Thymus (tissue), 11 donors: ENCODE measurements around the gene GPRIN1. TPM values are rescaled to one million over a fixed set of nuclear protein-coding genes. Genes with fewer than 3 reads are reported as not detected.
"Not testable (repeated sequence)": the region's sequence is repeated elsewhere in the genome, so short reads cannot be mapped to it uniquely, and the experiment has no call there.

ENCODE experiments used
- DNase-seq, 9 donors: peaks; one replicate each; pipeline ENCODE4 v3.0.0-alpha.2; 2013; ENCODE audit warnings: low spot score in 9 of 9, low read depth in 6 of 9, missing footprints in 1 of 9
- H3K27ac ChIP-seq, 2 donors: one replicate each; pipeline ENCODE4 v1.5.1; 2013; ENCODE audit warnings: control low read depth in 1 of 2, low read depth in 1 of 2, low read length in 1 of 2, mild to moderate bottlenecking in 1 of 2, moderate library complexity in 1 of 2
- H3K27me3 ChIP-seq, 2 donors: one replicate each; pipeline ENCODE4 v1.5.1; 2013; ENCODE audit warnings: low read length in 1 of 2; ENCODE audit not compliant: control insufficient read depth in 2 of 2, insufficient read depth in 1 of 2
- H3K36me3 ChIP-seq, 2 donors: one replicate each; pipeline ENCODE4 v1.5.1; 2013; ENCODE audit warnings: low read length in 1 of 2, mild to moderate bottlenecking in 1 of 2, moderate library complexity in 1 of 2; ENCODE audit not compliant: control insufficient read depth in 2 of 2, insufficient read depth in 2 of 2
- H3K4me1 ChIP-seq, 2 donors: one replicate each; pipeline ENCODE4 v1.5.1; 2013; ENCODE audit warnings: low read length in 2 of 2; ENCODE audit not compliant: control insufficient read depth in 2 of 2, insufficient read depth in 2 of 2
- H3K4me3 ChIP-seq, 2 donors: one replicate each; pipeline ENCODE4 v1.5.1; 2013; ENCODE audit warnings: low read length in 2 of 2, control low read depth in 1 of 2, mild to moderate bottlenecking in 1 of 2
- H3K9me3 ChIP-seq, 2 donors: one replicate each; pipeline ENCODE4 v1.5.1; 2013; ENCODE audit warnings: low read length in 1 of 2, mild to moderate bottlenecking in 1 of 2; ENCODE audit not compliant: control insufficient read depth in 2 of 2, insufficient read depth in 1 of 2
- WGBS: extraction: QIAGEN DNeasy Blood & Tissue Kit; methylation state at CpG from one replicate; pipeline ENCODE4 v1.1.7; 2013; 5-methylcytosine and 5-hydroxymethylcytosine counted together
- polyA plus RNA-seq: library from polyadenylated mRNA; stranded (reverse); fragments of 200-250 nt; gene quantifications from one replicate; pipeline ENCODE4 v1.2.3, GENCODE V29; 2013
- total RNA-seq: library from RNA; stranded (reverse); fragments of 120-200 nt; gene quantifications from one replicate; pipeline ENCODE4 v1.2.4, GENCODE V29; 2013
- donor health status: healthy.

The GPRIN1 gene
- total and polyA plus RNA-seq, 2 donors, result 0.82 to 2.7 TPM

DNA sequence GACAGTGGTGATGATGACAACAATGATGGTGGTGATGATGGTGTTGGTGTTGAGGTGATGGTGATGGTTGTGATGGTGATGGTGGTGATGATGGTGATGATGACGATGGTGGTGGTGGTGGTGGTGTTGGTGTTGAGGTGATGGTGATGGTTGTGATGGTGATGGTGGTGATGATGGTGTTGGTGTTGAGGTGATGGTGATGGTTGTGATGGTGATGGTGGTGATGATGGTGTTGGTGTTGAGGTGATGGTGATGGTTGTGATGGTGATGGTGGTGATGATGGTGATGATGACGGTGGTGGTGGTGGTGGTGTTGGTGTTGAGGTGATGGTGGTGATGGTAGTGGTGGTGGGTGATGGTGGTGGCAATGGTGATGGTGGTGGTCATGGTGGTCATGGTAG is 18.3 kb downstream of the GPRIN1 start:
- Histone ChIP-seq H3K27me3 (peaks cover 4 to 21% of the 10 kb centered on the region in 2 donors), H3K9me3 (peaks cover 1 to 13% of the 10 kb centered on the region in 2 donors)
- H3K27ac ChIP-seq, H3K4me1 ChIP-seq, H3K36me3 ChIP-seq, H3K4me3 ChIP-seq, DNase-seq: not testable (repeated sequence)
- 50% methylated on average over 2 of the region's 2 CpGs for WGBS

DNA sequence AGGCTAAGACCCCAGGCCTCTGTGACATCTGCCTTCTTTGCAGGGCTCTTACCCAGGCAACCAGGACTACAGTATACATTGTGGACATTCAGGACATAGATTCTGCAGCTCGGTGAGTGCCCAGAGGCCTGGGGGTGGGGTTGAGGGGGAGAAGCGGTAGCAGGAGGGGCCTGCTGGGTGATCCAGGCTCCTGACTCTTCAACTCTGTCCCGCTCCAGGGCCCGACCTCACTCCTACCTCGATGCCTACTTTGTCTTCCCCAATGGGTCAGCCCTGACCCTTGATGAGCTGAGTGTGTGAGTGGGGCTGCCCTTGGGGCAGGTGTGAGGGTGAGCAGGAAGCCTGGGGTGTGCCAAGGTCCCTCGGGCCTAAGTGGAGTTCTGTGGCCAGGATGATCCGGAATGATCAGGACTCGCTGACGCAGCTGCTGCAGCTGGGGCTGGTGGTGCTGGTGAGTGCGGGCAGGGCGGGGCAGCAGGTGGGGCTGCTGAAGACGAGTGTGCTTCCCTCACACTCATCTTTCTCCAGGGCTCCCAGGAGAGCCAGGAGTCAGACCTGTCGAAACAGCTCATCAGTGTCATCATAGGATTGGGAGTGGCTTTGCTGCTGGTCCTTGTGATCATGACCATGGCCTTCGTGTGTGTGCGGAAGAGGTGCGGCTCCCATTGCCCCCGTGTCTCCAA is 19.8 kb downstream of the GPRIN1 start:
- peaks cover 3 to 27% of the 10 kb centered on the region in 2 donors for H3K9me3 ChIP-seq
- 88% methylated on average over 17 of the region's 17 CpGs for WGBS
- H3K27me3 ChIP-seq, result peaks cover 0 to 6% of the 10 kb centered on the region in 2 donors
- H3K4me1 ChIP-seq, result no peaks in the 10 kb centered on the region
- H3K27ac ChIP-seq, result no peak overlapping the region
- no peak overlapping the region for H3K4me3 ChIP-seq
- no peaks in the 10 kb centered on the region for H3K36me3 ChIP-seq
- DNase-seq, result no peak

DNA sequence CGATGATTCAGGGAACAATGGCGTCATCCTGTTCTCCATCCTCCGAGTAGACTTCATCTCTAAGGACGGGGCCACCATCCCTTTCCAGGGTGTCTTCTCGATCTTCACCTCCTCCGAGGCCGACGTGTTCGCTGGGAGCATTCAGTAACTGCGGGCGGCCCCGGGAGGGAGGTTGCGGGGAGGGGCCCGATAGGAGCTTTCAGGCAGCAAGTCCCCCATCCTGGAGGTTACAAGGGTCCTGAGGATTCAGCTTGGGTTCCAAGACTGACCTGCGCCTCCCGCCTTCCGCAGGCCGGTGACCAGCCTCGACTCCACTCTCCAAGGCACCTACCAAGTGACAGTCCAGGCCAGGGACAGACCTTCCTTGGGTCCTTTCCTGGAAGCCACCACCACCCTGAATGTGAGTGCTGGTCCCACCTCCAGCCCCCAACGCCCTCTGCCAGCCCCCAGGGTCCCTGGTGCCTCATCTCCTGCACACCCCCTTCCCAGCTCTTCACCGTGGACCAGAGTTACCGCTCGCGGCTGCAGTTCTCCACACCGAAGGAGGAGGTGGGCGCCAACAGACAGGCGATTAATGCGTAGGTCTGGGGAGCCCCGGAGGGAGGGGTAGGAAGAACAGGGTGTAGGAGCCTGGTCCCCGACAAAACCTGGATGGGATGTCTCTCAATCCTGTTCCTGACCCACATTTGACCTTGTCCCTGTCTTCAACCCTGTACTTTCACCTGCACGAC is 20.8 kb downstream of the GPRIN1 start:
- no peaks in the 10 kb centered on the region for H3K36me3 ChIP-seq
- no peak overlapping the region for H3K27ac ChIP-seq
- 92% methylated on average over 31 of the region's 31 CpGs for WGBS
- H3K4me1 ChIP-seq, result no peaks in the 10 kb centered on the region
- no peak overlapping the region for H3K4me3 ChIP-seq
- H3K27me3 ChIP-seq, result peaks cover 0 to 3% of the 10 kb centered on the region in 2 donors
- DNase-seq, result no peak
- peaks cover 8 to 36% of the 10 kb centered on the region in 2 donors for H3K9me3 ChIP-seq

DNA sequence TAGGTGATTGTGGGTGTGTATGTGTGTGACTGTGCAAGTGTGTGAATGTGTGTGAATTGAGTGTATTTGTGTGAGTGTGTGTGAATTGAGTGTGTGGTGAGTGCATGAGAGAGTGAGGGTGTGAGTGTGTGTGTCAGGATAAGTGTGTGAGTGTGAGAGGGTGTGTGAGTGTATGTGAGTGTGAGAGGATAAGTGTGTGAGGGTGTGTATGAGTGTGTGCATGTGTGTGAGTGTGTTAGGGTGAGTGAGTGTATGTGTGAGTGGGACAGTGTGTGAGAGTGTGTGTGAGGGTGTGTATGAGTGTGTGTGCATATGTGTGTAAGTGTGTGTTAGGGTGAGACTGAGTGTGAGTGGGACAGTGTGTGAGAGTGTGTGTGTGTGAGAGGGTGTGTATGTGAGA is 21.7 kb downstream of the GPRIN1 start:
- DNase-seq, result no peak
- peaks cover 9 to 40% of the 10 kb centered on the region in 2 donors for H3K9me3 ChIP-seq
- H3K4me3 ChIP-seq, result no peak overlapping the region
- no peaks in the 10 kb centered on the region for H3K36me3 ChIP-seq
- H3K27ac ChIP-seq, result no peak overlapping the region
- no peaks in the 10 kb centered on the region for H3K4me1 ChIP-seq
- H3K27me3 ChIP-seq, result peaks cover 0 to 2% of the 10 kb centered on the region in 2 donors

DNA sequence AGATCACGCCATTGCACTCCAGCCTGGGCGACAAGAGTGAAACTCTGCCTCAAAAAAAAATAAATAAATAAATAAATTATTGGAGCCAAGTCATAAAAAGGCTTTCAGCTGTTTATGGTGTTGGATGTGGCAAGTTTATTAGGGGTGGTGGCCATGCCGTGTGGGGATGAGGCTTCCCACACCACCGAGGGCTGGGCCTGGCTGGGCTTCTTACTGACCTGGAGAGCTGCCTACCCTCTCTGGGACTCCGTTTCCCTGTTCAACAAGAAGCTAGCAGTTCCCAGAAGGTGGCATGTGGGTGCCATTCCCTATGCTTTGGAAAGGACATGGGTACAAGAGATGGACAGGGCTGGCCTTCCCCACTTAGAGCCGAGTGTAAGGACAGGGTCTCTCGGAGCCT is 22.6 kb downstream of the GPRIN1 start:
- 94% methylated on average over 7 of the region's 7 CpGs for WGBS
- peaks cover 0 to 2% of the 10 kb centered on the region in 2 donors for H3K27me3 ChIP-seq

DNA sequence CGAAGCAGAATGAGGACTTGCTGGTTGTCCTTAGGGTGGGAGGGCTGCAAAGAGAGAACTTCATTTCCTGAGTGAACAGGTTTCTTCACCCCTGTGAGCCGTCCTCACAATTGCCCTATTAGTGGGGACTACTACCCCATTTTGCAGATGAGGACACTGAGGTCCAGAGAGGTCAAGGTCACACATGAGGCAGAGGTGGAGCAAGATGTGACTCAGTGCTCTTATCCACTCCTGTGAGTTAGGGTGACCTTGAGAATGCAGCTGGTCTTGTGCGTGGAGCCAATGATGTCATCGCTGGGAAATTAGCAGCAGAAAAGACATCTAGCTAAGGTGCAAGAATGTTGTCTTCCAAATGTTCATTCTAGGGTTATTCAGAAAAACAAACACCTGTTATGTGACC is 26.9 kb downstream of the GPRIN1 start:
- Histone ChIP-seq H3K4me1 (no peaks in the 10 kb centered on the region), H3K27ac (no peak overlapping the region), H3K36me3 (no peaks in the 10 kb centered on the region), H3K9me3 (peaks cover 9 to 27% of the 10 kb centered on the region in 2 donors), H3K27me3 (peaks cover 0 to 7% of the 10 kb centered on the region in 2 donors), H3K4me3 (no peak overlapping the region)
- DNase-seq, result no peak
- WGBS, result 89% methylated on average over 4 of the region's 4 CpGs

More for the DNA sequence above, 22.6 kb downstream of the GPRIN1 start:
- Histone ChIP-seq H3K27ac (no peak overlapping the region), H3K4me3 (no peak overlapping the region), H3K9me3 (peaks cover 9 to 40% of the 10 kb centered on the region in 2 donors), H3K36me3 (no peaks in the 10 kb centered on the region), H3K4me1 (no peaks in the 10 kb centered on the region)
- DNase-seq, result no peak

DNA sequence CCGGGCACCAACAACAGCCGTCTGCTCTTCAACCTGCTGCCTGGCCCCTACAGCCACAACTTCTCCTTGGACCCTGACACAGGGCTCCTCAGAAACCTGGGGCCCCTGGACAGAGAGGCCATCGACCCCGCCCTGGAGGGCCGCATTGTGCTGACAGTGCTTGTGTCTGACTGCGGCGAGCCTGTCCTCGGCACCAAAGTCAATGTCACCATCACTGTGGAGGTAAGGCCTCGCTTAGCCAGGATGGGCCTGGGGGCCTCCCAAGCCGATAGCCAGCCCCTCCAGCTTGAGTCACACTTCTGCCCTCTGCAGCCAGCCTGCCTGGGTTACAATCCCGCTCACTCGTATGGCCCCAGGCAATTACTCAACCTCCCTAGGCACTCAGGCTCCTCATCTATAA is 28.6 kb downstream of the GPRIN1 start:
- 96% methylated on average over 12 of the region's 12 CpGs for WGBS
- DNase-seq, result no peak
- H3K9me3 ChIP-seq, result peaks cover 9 to 23% of the 10 kb centered on the region in 2 donors
- H3K4me1 ChIP-seq, result no peaks in the 10 kb centered on the region
- no peak overlapping the region for H3K4me3 ChIP-seq
- no peaks in the 10 kb centered on the region for H3K36me3 ChIP-seq
- no peak overlapping the region for H3K27ac ChIP-seq
- H3K27me3 ChIP-seq, result peaks cover 0 to 7% of the 10 kb centered on the region in 2 donors

DNA sequence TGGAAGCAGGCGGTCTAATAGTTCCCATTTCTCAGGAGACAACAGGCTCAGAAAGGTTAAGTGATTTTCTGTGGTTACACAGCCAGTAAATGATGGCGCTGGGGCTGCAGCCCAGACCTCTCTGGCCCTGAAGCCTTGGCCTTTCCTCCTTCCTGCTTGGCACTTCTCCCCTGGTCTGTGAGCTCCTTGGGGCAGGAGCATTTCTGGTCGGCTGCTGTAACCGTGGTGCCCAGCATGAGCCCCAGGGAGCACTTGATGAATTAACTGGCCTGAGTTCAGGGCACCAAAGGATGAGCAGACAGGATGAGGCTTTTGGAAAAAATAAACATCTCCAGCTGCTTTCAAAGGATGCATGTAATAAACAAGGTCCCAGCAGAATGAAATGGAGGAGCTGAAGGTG is 30.6 kb downstream of the GPRIN1 start:
- 93% methylated on average over 4 of the region's 4 CpGs for WGBS
- no peak for DNase-seq

DNA sequence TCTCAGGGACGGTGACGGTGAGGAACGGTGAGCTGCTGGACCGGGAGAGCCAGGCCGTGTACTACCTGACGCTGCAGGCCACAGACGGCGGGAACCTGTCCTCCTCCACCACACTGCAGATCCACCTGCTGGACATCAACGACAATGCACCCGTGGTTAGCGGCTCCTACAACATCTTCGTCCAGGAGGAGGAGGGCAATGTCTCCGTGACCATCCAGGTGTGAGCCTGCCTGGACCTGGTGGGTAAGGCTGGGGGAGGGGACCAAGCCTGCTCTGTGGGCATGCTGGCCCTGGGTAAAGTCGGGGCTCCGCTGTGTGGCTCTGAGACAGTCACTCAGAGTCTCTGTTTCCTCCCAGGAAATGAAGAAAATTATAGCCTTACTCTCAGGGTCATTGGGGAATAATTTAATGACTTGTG is 31.6 kb downstream of the GPRIN1 start:
- peaks cover 0 to 8% of the 10 kb centered on the region in 2 donors for H3K27me3 ChIP-seq
- H3K9me3 ChIP-seq, result no peaks in the 10 kb centered on the region
- H3K36me3 ChIP-seq, result no peaks in the 10 kb centered on the region
- DNase-seq, result peak in 2 of 9 donors; percentile 40 to 43
- 58% methylated on average over 15 of the region's 15 CpGs for WGBS
- H3K4me3 ChIP-seq, result no peak overlapping the region
- no peak overlapping the region for H3K27ac ChIP-seq
- H3K4me1 ChIP-seq, result no peaks in the 10 kb centered on the region

More for the DNA sequence above, 30.6 kb downstream of the GPRIN1 start:
- Histone ChIP-seq H3K36me3 (no peaks in the 10 kb centered on the region), H3K4me3 (no peak overlapping the region), H3K27ac (no peak overlapping the region), H3K27me3 (peaks cover 0 to 7% of the 10 kb centered on the region in 2 donors), H3K9me3 (peaks cover 2 to 5% of the 10 kb centered on the region in 2 donors), H3K4me1 (no peaks in the 10 kb centered on the region)
